SHP77 treated with DMSO at 0.1 percent for 48 hours (cell line): ENCODE data around the gene PIP4K2C.
"Not testable (repeated sequence)": the region's sequence is repeated elsewhere in the genome, so short reads cannot be mapped to it uniquely, and the experiment has no call there.

Experiments used
- DNase-seq: peaks from one replicate; lab custom pipeline; 2025; lab: John Stamatoyannopoulos, UW

Gene PIP4K2C

GRCh38 chr12:57560516-57560915, 30.5 kb upstream of the PIP4K2C start:
- DNase-seq = no peak

DNA sequence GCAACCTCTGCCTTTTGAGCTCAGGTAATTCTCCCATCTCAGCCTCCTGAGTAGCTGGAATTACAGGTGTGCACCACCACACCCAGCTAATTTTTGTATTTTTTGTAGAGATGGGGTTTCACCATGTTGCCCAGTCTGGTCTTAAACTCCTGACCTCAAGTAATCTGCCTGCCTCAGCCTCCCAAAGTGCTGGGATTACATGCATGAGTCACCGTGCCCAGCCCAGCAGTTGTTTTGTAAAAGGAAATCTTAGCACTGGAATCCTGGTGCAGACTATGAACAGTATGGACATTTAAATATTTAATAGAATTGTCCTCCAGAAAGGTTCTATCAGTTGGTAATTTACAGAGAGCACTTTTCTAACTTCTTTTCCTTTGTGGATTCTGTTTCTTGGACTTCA, 29.9 kb upstream of the PIP4K2C start:
- DNase-seq = not testable (repeated sequence)

DNA sequence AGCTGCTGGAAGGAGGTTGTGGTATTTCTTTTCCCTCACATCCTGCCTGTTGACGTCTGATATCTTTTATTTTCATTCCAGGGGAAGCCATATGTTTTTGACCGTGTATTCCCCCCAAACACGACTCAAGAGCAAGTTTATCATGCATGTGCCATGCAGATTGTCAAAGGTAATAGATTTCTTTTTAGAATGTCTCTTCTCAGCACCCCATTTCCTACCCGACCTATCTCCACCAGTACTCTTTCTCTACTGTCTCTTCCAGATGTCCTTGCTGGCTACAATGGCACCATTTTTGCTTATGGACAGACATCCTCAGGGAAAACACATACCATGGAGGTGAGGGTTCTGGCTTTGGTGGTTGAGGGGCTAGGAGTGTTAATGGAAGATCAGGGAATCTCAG, 27.6 kb upstream of the PIP4K2C start:
- no peak for DNase-seq

- no peak for DNase-seq
These were observed 26.7 kb upstream of the PIP4K2C start for GRCh38 chr12:57564178-57564740.

- no peak for DNase-seq
These were observed 22.2 kb upstream of the PIP4K2C start for GRCh38 chr12:57568838-57569237.

DNA sequence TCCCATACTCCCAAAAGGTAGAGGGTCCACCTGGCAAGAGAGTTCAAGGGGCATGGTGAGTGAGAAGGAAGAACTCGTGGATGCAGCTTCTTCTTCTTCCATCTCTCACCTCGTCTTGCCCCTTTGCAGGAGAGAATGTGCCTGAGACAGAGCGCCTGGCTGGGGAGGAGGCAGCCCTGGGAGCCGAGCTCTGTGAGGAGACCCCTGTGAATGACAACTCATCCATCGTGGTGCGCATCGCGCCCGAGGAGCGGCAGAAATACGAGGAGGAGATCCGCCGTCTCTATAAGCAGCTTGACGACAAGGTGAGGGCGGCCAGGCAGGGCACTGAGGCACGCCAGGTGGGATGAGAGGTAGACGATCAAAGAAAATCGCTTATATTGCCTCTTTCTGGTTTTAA, 21.1 kb upstream of the PIP4K2C start:
- DNase-seq = no peak

- DNase-seq = not testable (repeated sequence)
These were observed 20.6 kb upstream of the PIP4K2C start for GRCh38 chr12:57570438-57570837.

GRCh38 chr12:57571926-57572762, 18.8 kb upstream of the PIP4K2C start:
- DNase-seq = no peak

DNA sequence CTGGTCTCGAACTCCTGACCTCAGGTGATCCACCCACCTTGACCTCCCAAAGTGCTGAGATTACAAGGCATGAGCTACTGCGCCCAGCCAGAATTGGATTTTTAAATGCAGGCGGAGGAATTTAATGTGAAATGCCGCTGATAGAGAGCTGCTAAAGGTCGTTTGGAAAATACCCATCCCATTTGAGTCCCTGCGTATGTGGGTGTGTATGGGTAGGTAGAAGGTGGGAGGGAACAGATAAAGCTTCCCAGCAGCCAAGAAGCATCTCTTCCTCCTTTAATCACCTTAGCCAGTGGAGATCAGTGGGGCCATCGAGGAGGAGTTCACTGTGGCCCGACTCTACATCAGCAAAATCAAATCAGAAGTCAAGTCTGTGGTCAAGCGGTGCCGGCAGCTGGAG, 16.2 kb upstream of the PIP4K2C start:
- no peak for DNase-seq

DNA sequence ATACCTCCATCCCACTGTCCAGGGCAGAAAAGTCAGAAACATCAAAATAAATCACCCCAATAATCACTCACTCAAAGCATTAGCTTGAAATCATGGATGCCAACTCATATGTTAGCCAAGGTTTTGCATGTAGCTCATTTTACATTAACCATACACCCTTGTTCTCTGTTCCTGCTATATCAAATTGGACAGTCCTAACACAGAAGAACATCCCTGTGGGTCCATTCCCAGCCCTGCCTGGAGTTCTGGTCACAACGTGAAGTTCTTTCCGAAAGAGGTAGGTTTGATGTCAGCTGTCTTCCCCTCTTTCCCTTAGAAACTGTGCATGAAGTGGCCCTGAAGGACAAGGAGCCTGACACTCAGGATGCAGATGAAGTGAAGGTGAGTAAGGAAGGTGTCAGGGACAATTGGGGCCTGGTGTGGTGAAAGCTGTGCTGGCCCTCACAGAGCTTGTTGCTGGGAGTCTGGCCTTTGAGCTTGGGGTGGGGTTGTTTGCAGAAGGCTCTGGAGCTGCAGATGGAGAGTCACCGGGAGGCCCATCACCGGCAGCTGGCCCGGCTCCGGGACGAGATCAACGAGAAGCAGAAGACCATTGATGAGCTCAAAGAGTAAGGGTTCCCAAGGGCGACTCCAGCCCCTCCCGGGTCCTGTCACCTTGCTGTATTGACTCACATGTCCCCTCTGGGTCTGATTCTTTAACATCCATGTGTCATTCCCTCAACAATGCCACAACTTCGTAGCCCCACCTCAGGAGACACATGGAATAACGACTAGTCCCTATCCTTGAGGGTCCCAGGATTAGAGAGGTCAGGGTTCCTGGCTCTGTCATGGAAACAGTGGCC, 15.0 kb upstream of the PIP4K2C start:
- no peak for DNase-seq

GRCh38 chr12:57576613-57577160, 14.3 kb upstream of the PIP4K2C start:
- DNase-seq = no peak

- no peak for DNase-seq
These were observed 12.8 kb upstream of the PIP4K2C start for GRCh38 chr12:57577981-57578758.

GRCh38 chr12:57579011-57579410, 12.0 kb upstream of the PIP4K2C start:
- DNase-seq = no peak

- no peak for DNase-seq
These were observed 11.1 kb upstream of the PIP4K2C start for GRCh38 chr12:57579677-57580465.

- no peak for DNase-seq
These were observed 10.6 kb upstream of the PIP4K2C start for GRCh38 chr12:57580466-57580795.

- DNase-seq = no peak
These were observed 9.2 kb upstream of the PIP4K2C start for GRCh38 chr12:57581802-57582201.

- DNase-seq = no peak
These were observed 8.6 kb upstream of the PIP4K2C start for GRCh38 chr12:57582440-57582839.

DNA sequence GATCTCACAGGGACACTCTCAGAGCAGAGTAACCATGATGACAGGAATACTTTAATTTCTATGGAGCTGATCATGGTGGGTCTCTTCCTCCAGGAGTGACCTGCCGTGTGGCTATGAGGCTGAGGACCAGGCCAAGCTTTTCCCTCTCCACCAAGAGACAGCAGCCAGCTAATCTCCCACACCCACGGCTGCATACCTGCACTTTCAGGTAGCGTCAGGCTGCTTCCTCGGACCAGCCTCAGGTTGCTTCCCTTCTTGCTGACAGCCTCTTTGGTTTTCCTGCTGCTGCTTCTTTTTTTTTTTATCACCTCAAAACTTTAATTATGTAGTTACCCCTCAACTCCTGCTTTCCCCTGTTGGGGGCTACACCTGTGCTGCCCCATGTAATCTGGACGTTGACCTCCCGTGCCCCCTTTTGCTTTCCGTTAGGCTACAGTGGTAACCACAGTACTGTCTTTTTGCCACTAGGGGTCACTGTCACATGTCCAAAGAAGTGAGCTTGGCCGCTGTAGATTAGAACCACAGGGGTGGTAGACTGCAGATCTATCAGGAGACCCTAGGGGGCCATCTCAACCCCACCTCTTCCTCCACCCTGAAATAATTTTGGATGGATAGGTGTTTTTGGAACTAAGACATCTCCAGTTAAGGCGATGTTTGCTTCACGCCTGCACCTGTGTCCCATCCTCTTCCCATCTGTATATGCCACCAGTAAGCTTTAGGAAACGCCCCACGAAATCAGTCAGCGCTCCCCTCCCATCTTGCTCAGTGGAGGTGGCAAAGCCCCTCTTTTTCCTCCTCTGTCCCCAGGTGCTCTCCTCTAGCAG, 7.8 kb upstream of the PIP4K2C start:
- peak; percentile 29 for DNase-seq

- no peak for DNase-seq
These were observed 6.9 kb upstream of the PIP4K2C start for GRCh38 chr12:57584050-57584449.

GRCh38 chr12:57584690-57585089, 6.3 kb upstream of the PIP4K2C start:
- no peak for DNase-seq
